Posterior vena cava (tissue), 2 donors: Measurements from ENCODE around the gene DLGAP1. TPM values are rescaled to one million over a fixed set of nuclear protein-coding genes. Genes with fewer than 3 reads are reported as not detected.
"Not testable (repeated sequence)": the region's sequence is repeated elsewhere in the genome, so short reads cannot be mapped to it uniquely, and the experiment has no call there.

Source experiments
- DNase-seq: peaks from one replicate; pipeline ENCODE4 v3.0.0-alpha.2; 2020; ENCODE audit warnings: low spot score
- intact Hi-C, 2 donors: fragments of 100-400 bp; cut with DNase I; formaldehyde crosslinking; loops; one replicate each; pipeline versions ENCODE4 v1.14.1 to v1.14.2; 2022 to 2023
- total RNA-seq, 2 donors: library from RNA; stranded (reverse); fragmentation: NEBNext Ultra II Directional; extraction: Animal tissue kit (Norgen Biotek cat#: 25700); gene quantifications; one replicate each; pipeline ENCODE4 v1.2.1, GENCODE V29; 2021
- donor health status: DM: yes; HTN: yes; CAD: no.
- donor health status: DM: yes; HTN: yes; CAD: no.

Gene DLGAP1
- total RNA-seq, 2 donors from 2014 or later: 0.05 to 0.32 TPM

DNA sequence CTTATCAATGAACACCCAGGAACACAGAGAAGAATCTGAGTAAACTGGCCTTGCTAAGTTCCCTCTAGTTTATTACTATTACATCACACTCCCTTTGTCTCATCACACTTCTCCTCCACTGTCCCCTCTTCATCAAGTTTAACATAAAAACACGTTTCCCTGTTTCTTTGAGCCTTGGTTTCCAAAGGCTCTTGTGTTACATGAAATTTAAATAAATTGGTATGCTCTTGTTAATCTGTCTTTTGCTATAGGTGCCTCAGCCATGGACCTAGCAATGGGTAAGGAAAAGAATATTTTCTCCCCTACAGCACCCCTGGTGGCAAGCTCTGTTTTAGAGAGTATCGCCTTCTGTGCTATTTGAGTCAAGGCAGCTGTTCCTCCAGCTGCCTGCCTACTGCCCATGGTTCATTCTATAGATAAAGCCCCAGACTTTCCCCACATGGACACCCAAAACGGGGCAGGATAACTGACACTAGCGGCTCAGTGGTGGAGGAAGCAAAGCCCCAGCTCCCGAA lies 973.4 kb downstream of the DLGAP1 start:
- intact Hi-C loops: loop anchor here in 1 of 2 donors (5.0 kb wide), 1 partner anchor 671 kb away; no protein-coding TSS in a partner anchor
- no peak for DNase-seq

GRCh38 chr18:3480827-3481573 lies 974.1 kb downstream of the DLGAP1 start:
- intact Hi-C loops: loop anchor here in 1 of 2 donors (5.0 kb wide), 1 partner anchor 671 kb away; no protein-coding TSS in a partner anchor
- no peak for DNase-seq

- DNase-seq: no peak
- intact Hi-C loops: loop anchor here in 1 of 2 donors (5.0 kb wide), 1 partner anchor 672 kb away; no protein-coding TSS in a partner anchor
Measured at GRCh38 chr18:3479978-3480509, 975.1 kb downstream of the DLGAP1 start.

GRCh38 chr18:3478262-3478978 lies 976.7 kb downstream of the DLGAP1 start:
- DNase-seq: no peak
- intact Hi-C loops: no loop called here

- no peak for DNase-seq
- intact Hi-C loops: no loop called here
Measured at GRCh38 chr18:3472681-3473544, 982.2 kb downstream of the DLGAP1 start.

DNA sequence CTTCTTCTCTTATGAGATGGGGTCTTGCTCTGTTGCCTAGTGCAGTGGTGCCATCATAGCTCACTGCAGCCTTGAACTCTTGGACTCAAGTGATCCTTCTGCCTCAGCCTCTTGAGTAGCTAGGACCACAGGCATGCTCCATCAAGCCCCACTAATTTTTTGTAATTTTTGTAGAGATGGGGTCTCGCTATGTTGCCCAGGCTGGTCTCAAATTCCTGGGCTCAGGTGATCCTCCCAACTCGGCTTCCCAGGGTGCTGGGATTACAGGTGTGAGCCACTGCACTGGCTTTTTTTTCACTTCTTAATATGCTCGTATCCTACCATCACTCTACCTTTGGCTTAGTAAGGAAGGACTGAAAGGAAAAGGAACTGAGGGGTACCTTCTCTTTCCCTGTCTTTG lies 983.0 kb downstream of the DLGAP1 start:
- DNase-seq, intact Hi-C loops: not testable (repeated sequence)

DNA sequence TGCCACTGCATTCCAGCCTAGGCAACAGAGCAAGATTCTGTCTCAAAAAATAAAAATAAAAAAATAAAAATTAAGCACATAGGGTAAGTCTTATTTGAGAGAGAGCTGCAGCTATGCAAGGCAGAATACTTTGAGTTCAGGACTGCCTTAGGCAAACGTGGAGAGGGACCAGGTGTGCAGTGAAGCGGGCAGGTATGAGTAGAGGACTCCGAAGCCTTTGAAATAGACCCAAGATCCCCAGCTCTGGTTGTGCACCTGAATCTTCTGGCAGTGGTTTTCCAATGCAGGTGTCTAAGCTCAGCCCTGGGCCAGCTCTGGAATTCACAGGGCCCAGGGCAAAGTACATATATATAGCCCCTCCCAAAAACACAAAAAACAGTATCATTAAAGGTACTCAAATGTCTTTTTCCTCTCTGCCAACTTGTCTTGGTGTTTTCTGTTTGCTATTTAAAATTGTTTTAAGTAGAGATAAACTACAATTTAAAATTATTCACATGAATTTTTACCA lies 983.9 kb downstream of the DLGAP1 start:
- intact Hi-C loops: no loop called here
- DNase-seq: no peak

DNA sequence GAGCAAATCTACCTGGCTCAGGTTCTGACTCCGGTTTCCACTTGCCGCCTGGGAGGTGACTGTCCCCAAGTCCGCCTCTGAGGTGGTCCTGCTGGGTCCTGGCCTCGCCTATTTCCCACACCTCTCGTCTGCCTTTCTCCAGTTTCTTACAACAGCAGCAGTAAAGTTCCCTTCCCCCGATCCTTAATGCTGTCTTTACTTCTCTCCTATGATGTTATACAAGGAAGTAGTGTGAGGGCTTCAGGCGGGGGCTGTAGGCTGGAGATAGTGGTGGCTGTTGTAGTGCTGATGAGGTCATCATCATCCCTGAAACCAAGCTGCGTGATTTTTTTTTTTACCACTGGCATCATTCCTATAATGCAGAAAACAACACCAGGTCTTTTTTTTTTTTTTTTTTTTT lies 986.3 kb downstream of the DLGAP1 start:
- no peak for DNase-seq
- intact Hi-C loops: no loop called here

- DNase-seq: no peak
- intact Hi-C loops: no loop called here
Measured at GRCh38 chr18:3468066-3468705, 986.9 kb downstream of the DLGAP1 start.

- no peak for DNase-seq
- intact Hi-C loops: no loop called here
Measured at GRCh38 chr18:3466872-3467271, 988.2 kb downstream of the DLGAP1 start.

DNA sequence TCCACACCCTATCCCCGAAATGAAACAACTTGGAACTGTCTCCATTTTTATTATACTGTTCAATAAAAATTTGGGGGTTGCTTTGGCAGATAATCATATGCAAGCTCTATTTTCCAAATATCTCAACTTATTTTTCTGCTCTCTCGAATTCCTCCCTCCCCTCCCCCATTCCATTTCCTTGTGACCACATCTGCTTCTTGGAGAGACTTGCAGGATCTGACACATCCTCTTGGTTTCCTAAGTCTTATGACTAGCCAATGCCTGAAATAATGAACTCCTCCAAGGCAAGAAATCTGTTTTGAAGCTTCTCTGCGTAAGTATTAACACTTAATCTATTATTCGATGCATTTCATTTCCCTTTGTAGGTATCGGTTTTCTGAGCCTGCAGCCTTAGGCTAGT lies 989.1 kb downstream of the DLGAP1 start:
- no peak for DNase-seq
- intact Hi-C loops: no loop called here

- DNase-seq: no peak
- intact Hi-C loops: no loop called here
Measured at GRCh38 chr18:3463051-3463450, 992.1 kb downstream of the DLGAP1 start.

- no peak for DNase-seq
- intact Hi-C loops: no loop called here
Measured at GRCh38 chr18:3461704-3462103, 993.4 kb downstream of the DLGAP1 start.

GRCh38 chr18:3460823-3461398 lies 994.2 kb downstream of the DLGAP1 start:
- intact Hi-C loops: no loop called here

DNA sequence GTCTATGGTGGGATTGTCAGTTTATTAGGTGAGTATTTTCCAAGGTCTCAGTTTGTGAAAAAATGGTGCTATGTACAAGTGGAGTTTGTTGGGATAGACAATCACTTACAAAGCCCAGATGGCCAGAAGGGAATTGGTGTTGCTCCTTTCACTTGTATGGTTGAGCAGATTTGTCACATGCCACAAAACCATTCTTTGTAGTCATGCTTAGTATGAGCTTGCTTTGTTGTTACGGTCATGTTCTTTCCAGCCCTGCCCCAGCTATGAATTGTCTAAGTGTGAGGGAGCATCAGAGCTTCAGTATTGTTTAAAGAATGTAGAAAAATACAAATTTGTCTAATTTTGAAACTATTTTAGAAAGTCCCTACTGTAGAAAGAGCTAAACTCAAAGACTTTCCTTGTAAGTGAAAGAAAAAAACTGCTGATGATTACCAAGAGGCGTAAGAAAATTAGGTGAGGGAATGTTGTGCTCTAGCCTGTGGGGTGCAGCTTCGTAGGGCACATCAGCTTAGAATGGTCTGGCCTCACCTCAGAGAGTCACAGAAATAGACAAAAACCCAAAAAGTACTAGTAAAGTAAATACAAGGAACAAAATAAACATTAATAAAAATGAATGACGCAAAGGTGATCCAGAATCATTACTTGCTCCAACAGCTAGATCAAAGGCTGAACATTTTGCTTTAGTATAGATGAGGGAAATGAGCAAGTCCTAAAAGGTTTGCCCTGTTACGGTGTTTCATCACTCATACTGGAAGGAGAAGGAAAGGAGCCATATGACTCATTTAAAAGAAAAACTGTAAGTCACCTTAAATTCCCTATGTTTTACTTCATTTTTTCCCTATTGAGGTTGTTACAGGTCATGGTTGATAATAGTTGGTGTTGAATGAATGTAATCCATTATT lies 995.9 kb downstream of the DLGAP1 start:
- no peak for DNase-seq
- intact Hi-C loops: loop anchor here (10.0 kb wide), 1 partner anchor 206 kb away; no protein-coding TSS in a partner anchor

More at GRCh38 chr18:3460823-3461398, 994.2 kb downstream of the DLGAP1 start:
- no peak for DNase-seq

GRCh38 chr18:3458378-3458777 lies 996.7 kb downstream of the DLGAP1 start:
- intact Hi-C loops: loop anchor here (10.0 kb wide), 1 partner anchor 206 kb away; no protein-coding TSS in a partner anchor

DNA sequence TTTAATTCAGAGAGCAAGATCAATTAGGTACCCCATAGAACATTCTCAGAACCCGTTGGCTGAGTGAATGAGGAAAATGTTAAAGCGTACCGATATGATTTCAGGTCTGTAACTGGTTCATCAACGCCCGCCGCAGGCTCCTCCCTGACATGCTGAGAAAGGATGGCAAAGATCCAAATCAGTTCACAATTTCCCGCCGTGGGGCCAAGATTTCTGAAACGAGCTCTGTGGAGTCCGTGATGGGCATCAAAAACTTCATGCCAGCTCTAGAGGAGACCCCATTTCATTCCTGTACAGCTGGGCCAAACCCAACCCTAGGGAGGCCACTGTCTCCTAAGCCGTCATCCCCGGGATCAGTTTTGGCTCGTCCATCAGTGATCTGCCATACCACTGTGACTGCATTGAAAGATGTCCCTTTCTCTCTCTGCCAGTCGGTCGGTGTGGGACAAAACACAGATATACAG lies 997.8 kb downstream of the DLGAP1 start:
- intact Hi-C loops: loop anchor here (10.0 kb wide), 1 partner anchor 208 kb away; no protein-coding TSS in a partner anchor
- no peak for DNase-seq

More at GRCh38 chr18:3458378-3458777, 996.7 kb downstream of the DLGAP1 start:
- DNase-seq: no peak
